Measurements from ENCODE around the gene AMH. TPM values are rescaled to one million over a fixed set of nuclear protein-coding genes. Genes with fewer than 3 reads are reported as not detected.

Gene AMH
- total RNA-seq, 1 donor from 2014 or later = 5.9 TPM

DNA sequence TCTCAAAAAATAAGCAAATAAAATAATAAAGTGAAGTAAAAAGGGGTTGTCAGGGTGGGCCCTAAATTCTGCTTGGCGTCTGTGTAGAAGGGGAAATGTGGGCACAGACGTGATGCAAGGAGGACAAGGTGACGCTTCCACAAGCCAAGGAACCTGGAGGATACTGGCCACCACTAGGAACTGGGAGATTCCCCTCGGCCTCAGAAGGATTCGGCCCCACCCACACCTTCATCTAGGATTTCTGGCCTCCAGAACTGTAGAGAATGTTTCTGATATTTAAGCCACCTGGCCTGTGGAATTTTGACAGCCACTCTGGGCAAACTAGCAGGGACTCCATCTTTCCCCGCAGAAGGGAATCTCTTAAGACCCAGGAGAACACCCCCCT lies 14.1 kb upstream of the AMH start:
- intact Hi-C loops (cut with micrococcal nuclease) = loop anchor here (1.0 to 5.0 kb wide), 4 partner anchors 83 to 377 kb away; partner anchors contain the start of genes AP3D1, IZUMO4 and MOB3A

DNA sequence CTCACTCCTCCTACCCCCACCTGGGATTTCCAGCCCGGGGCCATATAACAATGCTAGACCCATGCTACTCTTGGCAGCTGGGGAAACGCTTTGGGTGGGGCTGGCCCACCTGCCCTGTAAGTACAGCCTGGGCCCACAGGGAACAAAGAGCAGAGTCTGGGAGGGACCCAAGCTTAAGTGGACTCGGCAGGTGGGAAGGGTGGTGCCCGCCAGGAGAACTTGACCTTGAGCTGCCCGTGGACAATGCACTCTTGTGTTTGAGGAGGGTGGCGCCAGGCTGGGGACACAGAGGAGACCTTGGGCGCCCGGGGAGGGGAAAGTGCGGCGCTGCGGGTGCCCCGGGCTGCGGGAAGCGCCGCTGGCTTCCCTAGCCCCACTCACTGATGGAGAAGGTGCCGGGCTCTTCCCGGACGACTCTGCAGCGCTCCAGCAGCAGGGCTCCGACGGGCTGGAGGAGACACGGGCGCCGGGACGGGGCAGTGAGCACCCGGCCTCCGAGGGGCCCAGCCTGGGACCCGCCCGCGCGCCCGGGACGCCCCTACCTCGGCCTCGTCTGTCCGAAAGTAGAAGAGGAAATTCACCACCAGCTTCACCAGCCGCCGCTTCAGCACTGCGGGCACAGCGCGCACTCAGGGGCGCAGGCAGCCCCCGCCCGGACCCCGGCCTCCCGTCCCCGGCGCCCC lies 13.6 kb upstream of the AMH start:
- intact Hi-C loops (cut with micrococcal nuclease) = loop anchor here (1.0 to 5.0 kb wide), 10 partner anchors 34 to 377 kb away; partner anchors contain the start of genes AP3D1, DOT1L, IZUMO4 and LMNB2

DNA sequence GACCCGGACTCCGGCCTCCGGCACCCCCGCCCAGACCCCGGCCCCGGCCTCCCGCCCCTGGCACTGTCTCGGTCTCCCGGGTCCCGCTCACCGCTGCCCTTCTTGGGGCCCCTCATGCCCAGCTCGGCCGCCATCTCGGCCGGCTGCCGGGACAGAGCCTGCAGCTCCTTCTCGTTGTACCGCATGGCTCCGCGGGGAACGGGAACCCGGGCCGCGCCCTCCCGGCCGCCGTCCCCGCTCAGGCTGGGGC lies 13.1 kb upstream of the AMH start:
- intact Hi-C loops (cut with micrococcal nuclease) = loop anchor here (1.0 to 5.0 kb wide), 9 partner anchors 33 to 376 kb away; partner anchors contain the start of genes AP3D1, DOT1L, IZUMO4 and LMNB2

DNA sequence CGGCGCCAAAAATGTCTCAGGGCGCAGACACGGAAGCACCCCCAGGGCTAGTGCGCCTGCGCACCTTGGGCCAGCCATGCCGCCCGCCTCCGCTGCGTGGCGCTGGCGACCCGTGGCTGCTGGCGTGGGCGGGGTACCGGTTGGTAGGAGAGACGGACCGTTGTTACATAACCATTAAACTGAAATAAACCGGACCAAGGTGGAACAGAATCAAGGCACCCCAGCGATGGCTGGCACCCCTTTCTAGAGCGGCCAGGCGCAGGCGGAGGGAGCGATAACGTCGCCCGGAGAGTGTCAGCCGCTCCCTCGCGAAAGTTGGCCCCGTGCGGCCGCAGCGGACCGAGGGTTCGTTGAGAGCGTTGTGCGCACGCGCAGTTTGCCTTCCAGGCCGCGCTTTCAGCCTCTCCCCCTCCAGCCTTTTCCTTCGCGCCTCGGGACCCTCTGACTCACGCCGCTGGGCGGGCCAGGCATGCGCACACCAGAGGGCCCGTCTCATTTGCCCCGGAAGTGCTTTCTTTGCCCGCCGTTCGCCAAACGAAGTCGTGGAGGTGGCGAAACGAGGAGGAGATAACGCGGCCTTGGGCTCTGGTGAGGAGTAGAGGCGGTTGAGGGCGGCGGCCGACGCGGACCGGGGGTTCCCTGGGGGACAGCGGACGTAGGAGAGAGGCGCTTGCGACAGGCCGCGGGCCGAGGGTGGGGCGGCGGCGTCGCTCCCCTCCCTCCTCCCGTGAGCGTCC lies 12.6 kb upstream of the AMH start, which contains the start of the genes PLEKHJ1 and SF3A2:
TSS of gene PLEKHJ1 (minus strand) at position 16 of the 737 bp plus-strand sequence. CDS start 81 bp downstream, outside the sequence.
TSS of gene SF3A2 (plus strand) at position 511 of the 737 bp plus-strand sequence. CDS start 6,595 bp downstream, outside the sequence.
- intact Hi-C loops (cut with micrococcal nuclease) = loop anchor here (1.0 to 5.0 kb wide), 9 partner anchors 33 to 376 kb away; partner anchors contain the start of genes AP3D1, DOT1L, IZUMO4 and LMNB2

DNA sequence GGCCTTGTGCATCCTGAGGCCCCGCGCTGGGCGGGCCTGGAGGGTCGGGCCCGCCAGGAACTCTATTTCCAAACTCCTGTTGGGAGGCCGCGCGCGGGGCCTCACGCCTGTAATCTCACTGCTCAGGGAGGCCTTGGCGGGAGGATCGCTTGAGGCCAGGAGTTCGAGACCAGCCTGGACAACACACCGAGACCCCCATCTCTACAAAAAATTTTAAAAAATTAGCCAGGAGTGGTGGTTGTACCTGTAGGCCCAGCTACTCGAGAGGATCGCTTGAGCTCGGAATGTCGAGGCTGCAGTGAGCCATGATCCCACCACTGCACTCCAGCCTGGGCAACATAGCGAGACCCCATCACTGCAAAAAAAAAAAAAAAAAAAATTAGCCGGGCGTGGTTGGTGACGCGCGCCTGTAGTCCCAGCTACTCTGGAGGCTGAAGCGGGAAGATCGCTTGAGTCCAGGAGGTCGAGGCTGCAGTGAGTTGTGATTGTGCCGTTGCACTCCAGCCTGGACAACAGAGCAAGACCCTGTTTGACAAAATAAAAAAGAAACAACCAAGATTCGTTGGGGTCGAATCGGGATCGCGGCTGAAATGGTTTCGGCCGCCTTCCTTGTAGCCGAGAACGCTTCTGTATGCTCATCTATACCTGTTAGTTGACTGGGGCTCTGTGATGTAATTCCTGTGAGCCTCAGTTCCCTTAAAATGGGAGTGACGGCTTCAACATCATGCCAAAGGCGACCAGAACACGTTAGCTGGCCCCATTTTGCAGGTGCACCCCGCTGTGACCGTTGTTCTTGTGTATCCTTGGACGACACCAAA lies 11.9 kb upstream of the AMH start:
- intact Hi-C loops (cut with micrococcal nuclease) = loop anchor here (2.0 to 5.0 kb wide), 5 partner anchors 74 to 375 kb away; partner anchors contain the start of genes AP3D1, DOT1L, IZUMO4 and LMNB2

DNA sequence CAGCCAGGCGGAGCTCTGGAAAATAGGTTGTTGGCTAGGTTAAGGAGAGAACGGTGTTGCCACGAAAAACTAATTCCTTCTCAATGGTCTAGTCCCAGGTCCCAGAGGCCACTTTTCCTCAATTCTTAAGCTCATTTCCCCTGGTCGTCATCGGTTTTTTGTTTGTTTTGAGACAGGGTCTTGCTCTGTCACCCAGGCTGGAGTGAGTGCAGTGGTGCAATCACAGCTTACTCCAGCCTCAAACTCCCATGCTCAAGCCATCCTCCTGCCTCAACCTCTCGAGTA lies 11.3 kb upstream of the AMH start:
- intact Hi-C loops (cut with micrococcal nuclease) = loop anchor here (2.0 to 5.0 kb wide), 5 partner anchors 75 to 374 kb away; partner anchors contain the start of genes AP3D1, DOT1L, IZUMO4 and LMNB2

DNA sequence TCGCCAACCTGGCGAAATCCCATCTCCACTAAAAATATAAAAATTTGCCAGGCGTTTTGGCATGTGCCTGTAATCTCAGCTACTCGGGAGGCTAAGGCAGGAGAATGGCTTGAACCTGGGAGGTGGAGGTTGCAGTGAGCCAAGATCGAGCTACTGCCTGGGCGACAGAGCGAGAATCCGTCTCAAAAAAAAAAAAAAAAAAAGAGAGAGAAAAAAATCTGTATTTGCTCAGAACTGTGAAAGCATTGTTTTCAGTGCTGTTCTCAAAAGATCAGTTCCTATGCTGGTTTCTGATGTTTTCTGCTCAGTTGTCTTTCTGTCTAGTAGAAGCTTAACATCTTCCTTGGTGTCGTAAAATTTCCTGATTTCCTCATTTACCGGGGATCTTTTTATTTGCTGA lies 9.9 kb upstream of the AMH start:
- intact Hi-C loops (cut with micrococcal nuclease) = loop anchor here (5.0 kb wide), 3 partner anchors 87 to 373 kb away; partner anchors contain the start of genes AP3D1, IZUMO4 and MOB3A

DNA sequence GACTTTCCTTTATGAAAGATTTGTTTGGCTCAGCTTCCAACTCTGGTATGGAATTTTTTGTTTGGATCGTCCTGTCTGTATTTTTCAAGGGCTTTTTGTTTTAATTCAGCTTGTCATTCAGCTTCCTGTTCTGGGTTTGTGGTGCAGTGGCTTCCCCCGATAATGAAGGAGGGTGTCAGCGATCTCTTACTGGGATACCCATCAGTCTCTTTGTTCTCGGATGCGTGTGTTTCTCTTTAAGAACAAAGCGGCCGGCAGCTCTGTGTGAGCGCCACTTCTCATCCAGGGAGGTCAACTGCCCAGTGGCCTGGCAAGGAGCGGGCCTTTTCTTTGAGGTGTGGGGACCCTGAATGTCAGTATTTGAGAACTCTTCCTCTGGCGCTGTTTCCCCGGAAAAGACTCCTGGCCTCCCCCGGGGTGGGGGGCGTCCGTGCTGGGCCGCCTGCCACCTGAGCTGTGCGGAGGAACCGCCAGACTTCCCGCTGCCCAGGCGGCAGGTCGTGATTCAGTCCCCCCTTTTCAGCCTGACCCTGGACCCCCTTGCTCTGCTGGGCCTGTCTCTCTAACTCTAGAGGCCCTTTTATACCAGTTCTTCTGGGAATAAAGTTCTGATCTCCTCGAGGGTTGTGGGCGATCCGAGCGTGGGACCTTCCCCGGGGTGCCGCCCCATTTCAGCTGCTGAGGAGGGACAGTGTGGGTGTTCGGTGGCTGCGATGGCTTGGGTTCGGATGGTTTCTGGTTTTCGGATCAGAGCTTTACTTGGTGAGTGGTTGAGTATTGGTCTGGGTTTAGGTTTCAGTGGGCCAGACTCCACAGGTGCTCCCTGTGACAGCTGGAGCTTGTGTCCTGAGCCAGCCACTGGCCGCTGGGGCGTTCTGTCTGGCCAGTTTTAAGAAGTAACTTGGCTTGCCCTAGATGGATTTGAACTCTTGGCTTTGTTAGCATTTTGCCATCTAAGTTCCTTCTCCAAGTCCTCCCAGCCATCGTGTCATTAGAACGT lies 9.1 kb upstream of the AMH start:
- intact Hi-C loops (cut with micrococcal nuclease) = loop anchor here (5.0 kb wide), 3 partner anchors 88 to 372 kb away; partner anchors contain the start of genes AP3D1, IZUMO4 and MOB3A

DNA sequence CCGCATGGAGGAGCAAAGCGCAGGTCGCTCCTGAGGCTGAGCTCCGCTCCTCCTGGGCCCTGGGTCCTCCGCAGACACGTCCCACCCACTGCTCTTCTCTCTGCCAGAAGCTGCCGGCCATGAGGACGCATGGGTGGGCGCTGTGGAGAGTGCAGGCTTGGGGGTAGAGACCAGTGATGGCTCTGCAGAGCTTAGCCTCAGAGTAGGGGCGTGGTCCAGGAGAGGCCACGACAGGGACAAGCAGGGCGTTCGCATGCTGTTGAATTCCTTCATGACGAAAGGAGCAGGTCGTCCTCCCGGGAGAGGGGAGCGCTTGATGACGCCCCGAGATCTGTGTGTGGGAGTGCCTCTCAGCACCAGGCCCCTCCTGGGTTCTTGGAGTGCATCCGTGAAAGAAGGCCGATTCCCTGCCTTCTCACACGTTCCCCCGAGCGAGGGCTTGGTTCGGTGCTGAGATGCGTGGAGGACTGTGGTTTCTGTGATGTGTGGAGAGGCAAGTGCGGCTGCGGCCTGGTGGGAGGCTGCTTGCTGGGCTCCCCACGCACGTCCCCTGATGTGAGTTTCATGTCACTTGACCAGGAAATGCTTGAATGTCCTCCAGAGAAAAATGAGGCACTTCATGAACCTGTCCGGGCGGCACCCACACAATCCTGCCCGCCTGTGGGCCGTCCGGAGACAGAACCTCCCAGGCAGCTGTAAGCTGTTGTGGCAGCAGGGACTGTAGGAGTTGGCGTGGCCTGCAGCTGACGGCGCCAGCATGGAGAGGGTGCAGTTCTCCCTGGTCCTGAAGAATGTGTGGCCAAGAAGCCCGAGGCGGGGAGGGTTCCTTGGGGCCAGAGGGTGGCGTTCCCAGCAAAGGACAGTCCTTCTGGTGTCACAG lies 8.0 kb upstream of the AMH start:
- intact Hi-C loops (cut with micrococcal nuclease) = no loop called here

DNA sequence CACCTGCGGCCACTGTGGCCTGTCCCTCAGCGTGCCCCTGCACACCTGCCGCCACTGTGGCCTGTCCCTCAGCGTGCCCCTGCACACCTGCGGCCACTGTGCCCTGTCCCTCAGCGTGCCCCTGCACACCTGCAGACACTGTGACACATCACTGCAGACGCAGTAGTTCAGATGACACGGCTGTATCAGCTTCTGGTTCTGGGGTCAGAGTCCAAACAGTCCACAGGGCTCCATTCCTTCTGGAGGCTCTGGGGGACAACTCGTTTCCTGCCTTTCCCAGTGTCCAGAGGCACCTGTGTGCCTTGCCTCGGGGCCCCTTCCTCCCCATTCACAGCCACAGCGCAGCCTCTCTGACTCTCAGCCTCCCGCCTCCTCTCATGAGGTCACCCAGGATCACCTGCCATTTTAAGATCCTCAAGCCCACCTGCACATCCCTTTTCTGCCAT lies 7.0 kb upstream of the AMH start:
- intact Hi-C loops (cut with micrococcal nuclease) = no loop called here

DNA sequence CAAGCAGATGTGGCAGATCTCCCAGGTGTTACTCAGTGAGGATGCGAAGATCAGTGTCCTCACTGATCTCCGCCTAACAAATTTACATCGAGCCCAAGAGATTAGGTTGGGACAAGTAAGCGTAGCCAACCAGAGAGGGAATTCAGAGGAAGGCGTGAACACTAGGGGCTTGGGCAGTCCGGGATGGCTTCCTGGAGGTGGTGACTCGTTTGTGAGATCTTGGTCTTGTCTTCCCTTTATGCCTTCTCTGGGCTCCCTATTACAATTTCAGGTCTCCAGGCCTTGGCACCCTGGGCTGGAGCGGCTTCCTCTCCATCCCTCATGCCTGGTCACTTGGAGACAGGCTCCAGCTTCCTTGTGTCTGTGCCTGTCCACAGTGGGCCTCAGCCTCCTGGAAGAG lies 6.3 kb upstream of the AMH start:
- intact Hi-C loops (cut with micrococcal nuclease) = no loop called here

DNA sequence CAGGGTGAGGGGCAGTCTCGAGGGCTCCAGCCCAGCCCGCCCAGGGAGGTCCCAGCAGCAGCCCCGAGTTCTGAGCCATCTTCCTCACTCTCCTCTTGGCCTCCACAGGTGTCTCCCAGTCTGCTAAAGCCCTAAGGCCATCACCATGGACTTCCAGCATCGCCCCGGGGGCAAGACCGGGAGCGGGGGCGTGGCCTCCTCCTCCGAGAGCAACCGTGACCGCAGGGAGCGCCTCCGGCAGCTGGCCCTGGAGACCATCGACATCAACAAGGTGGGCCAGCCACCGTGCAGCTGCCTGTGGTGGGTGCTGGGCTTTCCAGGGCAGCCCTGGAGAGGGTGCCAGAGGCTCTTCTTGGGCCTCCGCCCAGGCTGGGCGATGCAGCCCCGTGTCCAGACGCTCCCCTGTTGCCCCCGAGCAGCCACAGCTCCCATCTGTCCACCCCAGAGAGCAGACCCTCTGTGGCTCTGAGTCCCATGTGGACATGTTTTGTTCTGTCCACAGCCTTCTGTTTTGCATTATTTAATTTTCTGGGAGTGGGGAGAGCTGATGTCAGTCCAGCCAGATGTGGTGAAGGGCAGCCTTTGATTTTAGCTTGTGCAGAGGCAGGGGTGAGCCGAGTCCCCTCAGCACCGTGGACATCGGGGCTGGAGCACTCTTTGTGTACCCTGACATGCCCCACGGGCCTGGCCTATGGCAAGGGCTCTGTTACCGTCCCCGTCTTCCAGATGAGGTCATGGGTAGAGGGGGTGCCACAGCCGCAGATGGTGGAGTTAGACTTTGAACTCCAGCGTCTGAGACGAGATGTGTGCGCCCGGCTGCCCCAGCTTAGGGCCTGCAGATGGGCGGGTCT lies 5.6 kb upstream of the AMH start:
- intact Hi-C loops (cut with micrococcal nuclease) = no loop called here

DNA sequence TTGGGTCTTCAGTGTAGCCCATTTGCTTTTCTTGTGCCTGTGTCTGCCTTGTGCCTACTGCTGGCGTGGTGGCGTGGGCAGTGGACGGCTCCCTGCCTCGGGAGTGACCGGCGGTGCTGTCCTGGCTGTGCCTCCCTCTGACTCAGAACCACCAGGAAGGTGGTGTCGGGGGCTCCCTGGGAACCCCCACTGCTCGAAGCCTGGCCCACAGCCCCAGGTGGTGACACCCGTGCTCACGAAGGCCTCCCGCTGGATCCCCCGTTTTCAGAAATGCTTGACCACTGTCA lies 5.1 kb upstream of the AMH start:
- intact Hi-C loops (cut with micrococcal nuclease) = no loop called here

DNA sequence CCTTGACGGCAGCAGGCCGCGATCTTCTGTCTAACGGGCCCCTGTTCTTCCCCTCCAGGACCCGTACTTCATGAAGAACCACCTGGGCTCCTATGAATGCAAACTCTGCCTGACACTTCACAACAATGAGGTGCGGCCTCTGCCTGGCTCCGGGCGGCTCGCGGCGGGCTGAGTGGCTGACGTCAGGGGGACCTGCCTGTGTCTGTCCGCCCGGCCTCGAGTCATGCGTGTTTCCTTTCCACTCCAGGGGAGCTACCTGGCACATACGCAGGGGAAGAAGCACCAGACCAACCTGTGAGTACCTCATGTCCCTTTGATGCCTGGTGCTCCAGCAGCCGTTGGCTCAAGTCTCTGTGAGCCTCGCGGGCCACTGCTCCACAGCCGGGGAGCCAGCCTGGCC lies 4.6 kb upstream of the AMH start:
- intact Hi-C loops (cut with micrococcal nuclease) = no loop called here

DNA sequence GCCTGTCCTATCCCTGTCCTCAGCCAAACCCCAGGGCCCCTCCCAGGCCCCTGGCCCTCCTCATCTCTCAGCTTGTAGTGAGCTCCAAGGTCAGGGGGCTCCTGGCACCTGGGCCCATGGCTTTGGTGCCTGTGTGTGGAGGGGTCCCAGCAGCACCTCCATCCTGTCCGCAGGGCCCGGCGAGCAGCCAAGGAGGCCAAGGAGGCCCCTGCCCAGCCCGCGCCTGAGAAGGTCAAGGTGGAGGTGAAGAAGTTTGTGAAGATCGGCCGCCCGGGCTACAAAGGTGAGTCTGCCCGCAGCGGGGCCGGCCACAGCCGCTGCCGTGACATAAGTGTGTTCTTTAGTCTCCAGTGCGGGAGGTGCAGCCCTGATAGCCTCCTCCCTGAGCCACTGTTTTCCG lies 3.9 kb upstream of the AMH start:
- intact Hi-C loops (cut with micrococcal nuclease) = no loop called here

DNA sequence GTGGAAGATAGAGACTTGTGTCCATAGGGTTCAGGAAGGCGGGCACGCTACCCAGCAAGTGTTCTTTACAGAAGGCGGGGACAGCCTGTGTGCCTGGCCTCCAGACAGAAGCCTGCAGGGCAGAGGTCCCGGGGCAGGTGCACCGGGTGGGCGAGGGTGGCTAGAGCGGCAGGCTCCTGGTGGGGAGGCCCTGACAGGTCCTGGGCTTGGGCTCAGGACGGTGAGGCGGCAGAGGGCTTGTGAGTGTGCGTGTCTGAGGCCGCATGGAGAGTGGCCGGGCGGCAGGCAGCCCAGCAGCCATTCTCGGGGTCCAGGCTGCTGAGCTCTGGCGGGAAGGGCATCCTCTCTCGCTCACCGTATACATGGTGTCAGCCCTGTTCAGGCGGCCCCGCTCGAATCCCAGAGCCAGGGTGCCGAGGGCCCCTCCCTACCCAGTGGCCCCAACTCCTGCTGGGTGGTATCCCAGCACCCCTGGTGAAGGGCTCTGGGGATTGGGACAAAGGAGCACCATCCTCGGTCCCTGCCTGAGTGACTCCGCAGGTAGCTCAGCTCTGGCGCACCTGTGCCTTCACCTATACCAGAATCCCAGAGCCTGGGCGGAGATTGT lies 3.0 kb upstream of the AMH start:
- intact Hi-C loops (cut with micrococcal nuclease) = no loop called here

DNA sequence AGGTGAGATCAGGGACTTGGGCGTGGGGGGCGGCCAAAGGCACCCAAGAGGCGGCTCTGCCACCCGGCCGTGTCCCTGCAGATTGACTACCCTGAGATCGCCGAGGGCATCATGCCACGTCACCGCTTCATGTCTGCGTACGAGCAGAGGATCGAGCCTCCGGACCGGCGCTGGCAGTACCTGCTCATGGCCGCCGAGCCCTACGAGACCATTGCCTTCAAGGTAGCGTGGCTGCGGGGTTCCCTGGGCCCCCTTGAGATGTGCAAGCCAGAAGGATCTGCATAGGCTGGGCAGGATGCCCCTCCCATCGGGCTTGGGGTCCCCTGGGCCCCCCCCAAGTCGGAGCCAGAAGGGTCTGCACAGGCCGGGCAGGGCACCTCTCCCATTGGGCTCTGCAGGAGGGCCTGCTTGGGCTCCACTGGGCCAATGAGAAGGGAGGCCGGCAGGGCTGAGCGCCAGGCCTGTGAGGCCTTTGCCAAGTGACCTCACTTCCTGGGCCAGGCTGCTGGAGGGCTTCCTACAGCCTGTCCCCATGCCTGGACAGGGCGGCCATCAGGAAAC lies 2.2 kb upstream of the AMH start:
- intact Hi-C loops (cut with micrococcal nuclease) = no loop called here

All from T-helper 2 cell treated with Interferon-gamma antibody and Interleukin-4, amounts not matched to agents 100 ng/mL and 5 ng/mL, for 36 hours (primary cell).